HUES64 (cell line): ENCODE measurements around the gene TENM4.

ENCODE experiments used
- H3K27ac ChIP-seq: 2 replicates; pipeline ENCODE4 v1.7.0; 2013; ENCODE audit warnings: low read depth, low read length, inconsistent platforms
- H3K27me3 ChIP-seq: 2 replicates; pipeline ENCODE4 v1.6.1; 2013; ENCODE audit warnings: mild to moderate bottlenecking, low read length; ENCODE audit not compliant: insufficient read depth
- H3K36me3 ChIP-seq: 2 replicates; pipeline ENCODE4 v1.6.1; 2013; ENCODE audit warnings: mild to moderate bottlenecking, low read length; ENCODE audit not compliant: insufficient read depth
- H3K4me1 ChIP-seq: 2 replicates; pipeline ENCODE4 v1.6.1; 2013; ENCODE audit warnings: mild to moderate bottlenecking, low read length, moderate library complexity; ENCODE audit not compliant: insufficient read depth
- H3K4me3 ChIP-seq: 2 replicates; pipeline ENCODE4 v1.5.1; 2013; ENCODE audit warnings: mild to moderate bottlenecking, low read length, moderate library complexity
- H3K9ac ChIP-seq: 2 replicates; pipeline ENCODE4 v1.6.1; 2013; ENCODE audit warnings: mild to moderate bottlenecking, low read depth, low read length
- H3K9me3 ChIP-seq: 2 replicates; pipeline ENCODE4 v1.6.1; 2013; ENCODE audit warnings: low read depth, low read length; ENCODE audit not compliant: insufficient read depth
- WGBS: fragments of 150-250, 120-280 bp; methylation state at CpG from one replicate; pipeline ENCODE4 v1.1.7; 2013; ENCODE audit warnings: missing lambda C conversion rate; 5-methylcytosine and 5-hydroxymethylcytosine counted together

The TENM4 gene

DNA sequence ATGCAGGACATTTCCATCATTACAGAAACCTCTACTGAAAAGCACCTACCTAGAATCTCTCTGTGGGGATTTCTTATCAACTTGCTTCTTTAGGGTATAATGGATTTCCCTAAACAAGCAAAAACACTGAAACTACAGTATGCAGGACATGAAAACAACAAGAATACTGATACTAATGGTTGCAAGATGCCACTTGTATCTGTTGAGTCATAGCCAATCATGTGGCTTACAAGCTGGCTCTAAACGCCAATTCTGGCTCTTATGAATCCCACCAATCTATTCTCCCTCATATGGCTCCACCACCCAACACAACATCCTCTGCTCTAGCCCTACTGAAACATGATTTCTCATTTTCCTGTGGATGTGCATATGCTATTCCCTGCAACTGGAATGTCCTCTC, 22.6 kb downstream of the TENM4 start:
- H3K4me1 ChIP-seq, result peaks cover 13% of the 10 kb centered on the region; the same call in 1 of the 2 replicates
- no peak overlapping the region for H3K4me3 ChIP-seq
- 91% methylated on average over 1 of the region's 1 CpG for WGBS
- no peaks in the 10 kb centered on the region for H3K27me3 ChIP-seq
- H3K36me3 ChIP-seq, result no peaks in the 10 kb centered on the region; the same call in 1 of the 2 replicates
- no peak overlapping the region for H3K9ac ChIP-seq
- H3K27ac ChIP-seq, result no peak overlapping the region
- peaks cover 11% of the 10 kb centered on the region; the same call in 1 of the 2 replicates for H3K9me3 ChIP-seq

DNA sequence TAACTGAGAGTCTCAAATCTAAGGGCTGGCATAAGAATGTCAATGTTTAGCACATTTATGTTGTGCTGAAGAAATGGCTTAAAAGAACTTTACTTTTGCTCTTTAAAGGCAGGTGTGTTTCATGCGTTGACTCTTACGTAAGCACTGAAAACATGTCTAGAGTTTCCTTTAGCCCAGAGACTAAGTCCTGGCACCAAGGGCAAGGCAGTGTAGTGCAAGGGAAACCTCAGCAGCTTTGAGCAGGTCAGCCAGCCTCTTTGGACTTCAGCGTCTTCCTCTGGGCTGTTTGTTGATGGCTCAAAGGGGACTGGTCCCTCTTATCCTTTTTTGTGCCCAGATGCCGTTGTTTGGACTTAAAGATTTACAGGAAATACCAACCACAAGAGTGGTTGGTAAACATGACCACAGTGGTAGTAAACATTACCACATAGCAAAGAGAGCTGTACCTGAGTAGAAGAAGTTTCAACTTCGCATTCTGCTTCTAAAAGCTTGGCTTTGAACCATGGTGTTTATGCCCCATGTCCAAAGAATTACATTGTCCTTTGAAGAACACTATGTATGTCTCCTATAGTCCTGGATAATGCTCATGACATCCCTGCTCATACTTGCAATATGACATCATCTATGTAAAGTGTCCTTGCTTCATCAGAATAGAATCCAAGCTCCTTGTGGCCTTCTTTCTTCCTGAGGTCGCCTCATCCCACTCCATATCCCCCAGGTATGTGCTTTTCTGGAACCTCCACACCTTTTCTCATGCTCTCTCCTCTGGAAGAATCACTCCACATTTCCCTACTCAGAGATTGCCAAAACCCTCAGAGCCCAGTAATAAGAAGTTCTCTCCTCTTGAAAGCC, 23.5 kb downstream of the TENM4 start:
- no peak overlapping the region for H3K9ac ChIP-seq
- WGBS, result 89% methylated on average over 6 of the region's 6 CpGs
- no peak overlapping the region for H3K4me3 ChIP-seq
- H3K4me1 ChIP-seq, result peaks cover 7% of the 10 kb centered on the region; the same call in 1 of the 2 replicates
- H3K27ac ChIP-seq, result no peak overlapping the region
- H3K27me3 ChIP-seq, result no peaks in the 10 kb centered on the region
- peaks cover 11% of the 10 kb centered on the region; the same call in 1 of the 2 replicates for H3K9me3 ChIP-seq
- H3K36me3 ChIP-seq, result no peaks in the 10 kb centered on the region; the same call in 1 of the 2 replicates

DNA sequence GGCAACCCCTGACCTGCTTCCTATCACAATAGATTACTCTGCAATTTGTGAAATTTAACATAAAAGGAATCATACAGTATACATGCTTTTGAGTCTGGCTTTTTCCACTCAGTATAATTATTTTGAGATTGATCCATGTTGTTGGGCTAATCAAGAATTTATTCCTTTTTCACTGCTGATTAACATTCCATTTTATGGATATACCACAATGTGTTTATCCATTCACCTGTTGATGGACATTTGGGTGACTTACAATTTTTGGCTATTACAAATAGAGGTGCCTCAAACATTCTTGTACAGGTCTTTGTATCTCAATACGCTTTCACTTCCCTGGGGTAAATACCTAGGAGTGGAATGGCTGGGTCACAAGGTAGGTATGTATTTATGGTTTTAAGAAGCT, 24.9 kb downstream of the TENM4 start:
- no peak overlapping the region for H3K27ac ChIP-seq
- H3K9ac ChIP-seq, result no peak overlapping the region

DNA sequence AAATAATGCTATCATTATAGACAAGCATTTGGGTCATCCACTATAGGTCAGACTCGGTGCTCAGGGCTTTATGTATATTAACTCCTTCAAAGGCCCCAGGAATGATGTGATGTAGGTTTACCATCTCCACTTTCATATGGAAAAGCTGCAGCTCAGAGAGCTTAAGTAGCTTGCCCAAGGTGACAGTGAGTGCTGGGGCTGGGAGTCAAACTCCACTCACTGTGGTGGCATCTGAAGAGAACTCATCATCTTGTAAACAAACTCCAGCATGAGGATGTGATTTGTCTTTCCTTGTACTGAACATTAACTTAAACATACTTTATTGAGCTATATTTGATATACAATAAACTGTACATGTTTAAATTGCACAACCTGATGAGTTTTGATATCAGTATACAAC, 25.4 kb downstream of the TENM4 start:
- Histone ChIP-seq H3K36me3 (no peaks in the 10 kb centered on the region; the same call in 1 of the 2 replicates), H3K9ac (no peak overlapping the region)

More for the DNA sequence above, 24.9 kb downstream of the TENM4 start:
- H3K9me3 ChIP-seq, result peaks cover 11% of the 10 kb centered on the region; the same call in 1 of the 2 replicates
- WGBS, result 94% methylated on average over 1 of the region's 1 CpG
- H3K4me3 ChIP-seq, result no peak overlapping the region
- no peaks in the 10 kb centered on the region for H3K27me3 ChIP-seq
- H3K36me3 ChIP-seq, result no peaks in the 10 kb centered on the region; the same call in 1 of the 2 replicates
- H3K4me1 ChIP-seq, result no peaks in the 10 kb centered on the region; the same call in 1 of the 2 replicates

DNA sequence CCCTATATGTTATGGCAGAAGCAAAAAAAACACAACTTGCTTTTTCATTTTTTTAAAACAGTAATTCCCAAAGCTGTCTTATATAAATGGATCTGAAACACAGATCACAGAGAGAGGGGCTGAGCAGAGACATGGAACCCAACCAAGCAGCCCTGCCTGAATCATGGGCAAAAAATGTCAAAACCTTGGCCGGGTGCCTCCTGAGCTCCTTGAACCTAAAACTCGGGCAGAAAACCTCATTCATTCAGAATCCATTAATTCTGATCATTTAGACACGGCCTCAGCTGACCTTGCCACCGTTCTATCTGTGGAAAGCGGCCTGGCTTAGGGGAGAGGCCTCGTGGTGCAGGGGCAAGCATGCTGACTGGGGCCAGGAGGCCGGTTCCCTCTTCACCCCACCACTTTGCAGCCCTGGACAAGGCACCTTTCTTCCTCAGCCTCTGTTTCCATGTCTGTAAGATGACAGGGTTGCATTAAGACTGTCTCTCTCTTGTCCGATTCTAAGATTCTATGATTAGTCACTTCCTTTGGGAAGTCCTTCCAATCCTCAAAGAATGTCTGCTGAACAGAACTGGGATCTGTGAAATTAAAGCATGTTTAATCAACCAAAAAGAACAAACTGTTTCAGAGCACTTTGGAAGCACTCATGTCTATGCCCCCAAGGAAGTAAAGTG, 26.0 kb downstream of the TENM4 start:
- no peak overlapping the region for H3K9ac ChIP-seq
- H3K4me1 ChIP-seq, result no peaks in the 10 kb centered on the region; the same call in 1 of the 2 replicates
- H3K27ac ChIP-seq, result no peak overlapping the region
- WGBS, result 93% methylated on average over 8 of the region's 8 CpGs
- H3K4me3 ChIP-seq, result no peak overlapping the region
- peaks cover 11% of the 10 kb centered on the region; the same call in 1 of the 2 replicates for H3K9me3 ChIP-seq
- no peaks in the 10 kb centered on the region for H3K27me3 ChIP-seq
- H3K36me3 ChIP-seq, result no peaks in the 10 kb centered on the region; the same call in 1 of the 2 replicates

More for the DNA sequence above, 25.4 kb downstream of the TENM4 start:
- Histone ChIP-seq H3K4me1 (no peaks in the 10 kb centered on the region; the same call in 1 of the 2 replicates), H3K27me3 (no peaks in the 10 kb centered on the region), H3K9me3 (peaks cover 11% of the 10 kb centered on the region; the same call in 1 of the 2 replicates), H3K4me3 (no peak overlapping the region), H3K27ac (no peak overlapping the region)
- no CpG with 5 or more reads among the region's 1 CpG for WGBS

DNA sequence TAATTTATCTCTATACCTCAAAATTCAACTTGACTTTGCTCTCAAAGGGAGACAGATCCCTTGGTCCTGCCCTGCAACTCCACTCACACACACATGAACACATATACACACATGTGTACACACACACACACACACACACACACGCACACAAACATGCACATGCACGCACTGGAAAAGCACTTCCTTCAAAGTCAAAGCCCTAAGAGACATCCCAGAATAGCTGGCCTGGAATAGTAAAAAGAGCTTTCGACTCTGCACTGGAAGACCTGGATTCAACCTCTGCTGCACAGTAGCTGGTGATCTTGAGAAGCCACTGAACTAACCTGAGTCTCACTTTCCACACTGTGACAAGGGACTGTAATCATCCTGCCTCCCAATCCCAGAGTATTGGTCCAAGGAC, 26.8 kb downstream of the TENM4 start:
- H3K4me1 ChIP-seq, result no peaks in the 10 kb centered on the region; the same call in 1 of the 2 replicates

DNA sequence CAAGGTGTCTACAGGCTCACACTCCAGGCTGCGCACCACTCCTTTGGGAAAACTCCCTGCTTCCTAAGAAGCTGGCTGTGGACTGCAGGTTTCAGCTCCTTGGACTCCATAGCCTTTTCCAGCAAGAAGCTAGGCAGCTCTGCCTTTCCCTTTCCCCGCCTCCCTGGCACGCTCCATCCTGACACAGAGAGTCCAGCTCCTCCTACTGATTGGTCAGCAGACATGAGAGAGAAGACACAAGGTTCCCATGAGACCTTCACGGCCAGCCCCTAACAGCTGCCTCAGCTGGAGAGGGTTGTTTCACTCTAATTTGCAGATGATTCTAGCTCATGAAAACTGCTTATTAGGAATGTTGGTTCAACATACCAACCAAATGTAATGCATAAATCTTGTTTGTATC, 27.6 kb downstream of the TENM4 start:
- Histone ChIP-seq H3K27me3 (no peaks in the 10 kb centered on the region), H3K36me3 (no peaks in the 10 kb centered on the region; the same call in 1 of the 2 replicates), H3K9ac (no peak overlapping the region), H3K4me3 (no peak overlapping the region), H3K4me1 (no peaks in the 10 kb centered on the region; the same call in 1 of the 2 replicates), H3K27ac (no peak overlapping the region), H3K9me3 (peaks cover 11% of the 10 kb centered on the region; the same call in 1 of the 2 replicates)
- 77% methylated on average over 4 of the region's 4 CpGs for WGBS

More for the DNA sequence above, 26.8 kb downstream of the TENM4 start:
- 85% methylated on average over 3 of the region's 3 CpGs for WGBS
- Histone ChIP-seq H3K36me3 (no peaks in the 10 kb centered on the region; the same call in 1 of the 2 replicates), H3K27me3 (no peaks in the 10 kb centered on the region), H3K27ac (no peak overlapping the region), H3K9ac (no peak overlapping the region), H3K9me3 (peaks cover 11% of the 10 kb centered on the region; the same call in 1 of the 2 replicates), H3K4me3 (no peak overlapping the region)

DNA sequence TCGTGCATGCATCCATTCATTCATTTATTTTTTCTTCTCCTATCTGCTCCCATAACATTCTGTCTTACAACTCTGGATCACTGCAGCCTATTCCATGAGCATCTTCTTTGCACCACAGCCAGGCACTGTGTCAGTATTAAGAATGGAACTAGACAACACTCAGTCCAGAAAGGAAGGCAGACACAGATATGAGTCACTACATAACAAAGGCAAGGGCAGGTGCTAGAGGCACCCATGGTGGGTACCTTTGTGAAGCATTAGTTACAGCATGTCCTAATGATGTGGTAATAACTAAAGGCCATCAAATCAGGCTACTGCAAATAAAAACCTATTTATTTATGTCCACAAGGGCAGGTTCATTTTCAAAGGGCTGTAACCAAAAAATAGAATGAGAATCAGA, 28.1 kb downstream of the TENM4 start:
- no peaks in the 10 kb centered on the region; the same call in 1 of the 2 replicates for H3K36me3 ChIP-seq
- peaks cover 11% of the 10 kb centered on the region; the same call in 1 of the 2 replicates for H3K9me3 ChIP-seq
- no peak overlapping the region for H3K4me3 ChIP-seq
- no peaks in the 10 kb centered on the region; the same call in 1 of the 2 replicates for H3K4me1 ChIP-seq
- no peak overlapping the region for H3K27ac ChIP-seq
- no peaks in the 10 kb centered on the region for H3K27me3 ChIP-seq
- WGBS, result 95% methylated on average over 1 of the region's 1 CpG
- H3K9ac ChIP-seq, result no peak overlapping the region

DNA sequence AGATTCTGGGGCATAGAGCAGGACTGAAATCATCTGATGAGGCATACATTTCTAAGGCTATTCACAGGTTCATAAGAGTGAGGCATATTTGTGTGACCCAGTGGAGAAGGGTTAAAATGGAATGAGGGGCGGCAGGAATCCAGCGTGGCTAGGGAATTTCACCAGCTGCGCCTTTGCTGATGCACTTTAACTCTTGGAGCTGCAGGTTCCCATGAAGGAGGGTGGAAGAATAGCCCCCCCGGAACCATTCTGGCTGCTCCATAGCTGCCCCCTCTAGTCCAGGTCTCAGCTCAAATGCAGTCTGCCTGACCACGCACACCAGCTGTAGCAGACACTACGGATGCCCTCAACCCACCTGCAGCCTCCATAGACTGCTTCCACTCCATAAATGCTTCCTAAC, 31.5 kb downstream of the TENM4 start:
- no peaks in the 10 kb centered on the region for H3K27me3 ChIP-seq
- no peaks in the 10 kb centered on the region for H3K36me3 ChIP-seq
- H3K9me3 ChIP-seq, result no peaks in the 10 kb centered on the region
- no peak overlapping the region for H3K27ac ChIP-seq
- H3K9ac ChIP-seq, result no peak overlapping the region
- H3K4me1 ChIP-seq, result no peaks in the 10 kb centered on the region; the same call in 1 of the 2 replicates
- 93% methylated on average over 6 of the region's 6 CpGs for WGBS
- H3K4me3 ChIP-seq, result no peak overlapping the region

DNA sequence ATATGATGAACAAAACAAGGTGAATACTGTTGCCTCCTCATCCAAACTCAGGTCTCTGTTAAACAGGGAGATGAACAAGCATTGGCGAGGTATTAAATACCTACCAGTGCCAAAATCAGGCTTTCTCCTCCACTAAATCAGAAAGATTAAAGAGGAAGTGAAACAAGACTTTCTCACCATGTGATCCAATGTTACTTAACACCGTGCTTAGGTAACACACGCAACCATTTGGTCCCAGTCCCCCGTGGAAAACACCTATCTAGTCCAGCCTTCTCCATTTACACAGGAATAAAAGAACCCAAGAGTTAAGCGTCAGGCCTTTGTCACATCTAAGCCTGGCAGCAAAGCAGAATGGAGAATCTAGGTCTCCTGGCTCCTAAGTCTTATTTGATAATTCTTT, 34.5 kb downstream of the TENM4 start:
- H3K27ac ChIP-seq, result no peak overlapping the region
- H3K4me1 ChIP-seq, result no peaks in the 10 kb centered on the region
- H3K36me3 ChIP-seq, result no peaks in the 10 kb centered on the region
- H3K27me3 ChIP-seq, result no peaks in the 10 kb centered on the region
- no peak overlapping the region for H3K4me3 ChIP-seq
- no peak overlapping the region for H3K9ac ChIP-seq
- 87% methylated on average over 5 of the region's 5 CpGs for WGBS
- no peaks in the 10 kb centered on the region for H3K9me3 ChIP-seq

DNA sequence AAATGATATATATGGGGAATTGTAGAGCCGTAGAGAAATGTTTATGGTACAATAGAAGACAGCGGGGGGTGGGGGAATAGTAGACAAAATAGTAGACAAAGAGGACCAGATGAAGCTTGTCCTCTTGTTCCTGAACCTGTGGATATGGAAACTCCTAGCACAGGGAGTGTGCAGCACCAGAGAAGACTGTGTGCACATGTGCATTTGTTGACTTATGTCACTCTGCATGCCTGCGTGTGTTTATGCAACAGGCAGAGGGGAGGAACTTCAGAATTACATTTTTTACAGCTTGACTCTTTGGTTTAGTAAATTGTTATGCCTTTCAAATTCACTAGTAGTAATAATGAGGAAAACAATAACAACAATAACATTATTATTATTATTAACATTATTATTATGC, 36.0 kb downstream of the TENM4 start:
- Histone ChIP-seq H3K9me3 (no peaks in the 10 kb centered on the region), H3K4me1 (0 out of 2 replicates have a peak, but pooled peaks cover 4% of the 10 kb centered on the region), H3K36me3 (no peaks in the 10 kb centered on the region), H3K4me3 (no peak overlapping the region), H3K9ac (no peak overlapping the region), H3K27me3 (no peaks in the 10 kb centered on the region), H3K27ac (no peak overlapping the region)
- WGBS, result 94% methylated on average over 3 of the region's 3 CpGs
